Liver (tissue), 9 donors: ENCODE measurements around the gene CSDE1. TPM values are rescaled to one million over a fixed set of nuclear protein-coding genes. Genes with fewer than 3 reads are reported as not detected.
"Not testable (repeated sequence)": the region's sequence is repeated elsewhere in the genome, so short reads cannot be mapped to it uniquely, and the experiment has no call there.

Experiments used
- DNase-seq: peaks from one replicate; pipeline ENCODE4 v3.0.0-alpha.2; 2017; ENCODE audit warnings: low spot score
- H3K27ac ChIP-seq, 2 donors: one replicate each; pipeline ENCODE4 v1.7.0; 2013; ENCODE audit warnings: inconsistent platforms in 2 of 2, low read length in 2 of 2, control low read depth in 1 of 2, low read depth in 1 of 2, mild to moderate bottlenecking in 1 of 2
- H3K27me3 ChIP-seq, 4 donors: one replicate each; pipeline versions ENCODE4 v1.6.1 to v1.7.0; 2013; ENCODE audit warnings: low read length in 3 of 4, inconsistent platforms in 1 of 4, mild to moderate bottlenecking in 1 of 4, moderate library complexity in 1 of 4; ENCODE audit not compliant: control insufficient read depth in 4 of 4, insufficient read depth in 4 of 4
- H3K36me3 ChIP-seq, 4 donors: one replicate each; pipeline versions ENCODE4 v1.6.1 to v1.7.0; 2013; ENCODE audit warnings: low read length in 3 of 4, mild to moderate bottlenecking in 3 of 4, low read depth in 1 of 4, moderate library complexity in 1 of 4; ENCODE audit not compliant: control insufficient read depth in 4 of 4, insufficient read depth in 3 of 4
- H3K4me1 ChIP-seq, 4 donors: one replicate each; pipeline versions ENCODE4 v1.6.1 to v1.7.0; 2013; ENCODE audit warnings: low read length in 3 of 4, mild to moderate bottlenecking in 3 of 4, moderate library complexity in 1 of 4; ENCODE audit not compliant: control insufficient read depth in 4 of 4, insufficient read depth in 4 of 4
- H3K4me3 ChIP-seq, 3 donors: one replicate each; pipeline versions ENCODE4 v1.6.1 to v1.7.0; 2013; ENCODE audit warnings: low read length in 3 of 3, control low read depth in 1 of 3, low read depth in 1 of 3, mild to moderate bottlenecking in 1 of 3
- H3K9ac ChIP-seq, 2 donors: one replicate each; pipeline ENCODE4 v1.7.0; 2013; ENCODE audit warnings: low read length in 2 of 2, mild to moderate bottlenecking in 2 of 2, moderate library complexity in 2 of 2, control low read depth in 1 of 2, low read depth in 1 of 2
- H3K9me3 ChIP-seq, 4 donors: one replicate each; pipeline versions ENCODE4 v1.6.1 to v1.7.0; 2013; ENCODE audit warnings: low read length in 3 of 4; ENCODE audit not compliant: control insufficient read depth in 4 of 4
- ATF3 ChIP-seq: IDR thresholded peaks from 2 replicates; pipeline ENCODE4 v1.6.1; 2016; ENCODE audit warnings: antibody characterized with exemption
- EGR1 ChIP-seq, 2 donors: IDR thresholded peaks; 2 replicates each; pipeline ENCODE4 v1.6.1; 2016 to 2018; ENCODE audit warnings: antibody characterized with exemption in 2 of 2, low read depth in 2 of 2
- FOXA1 ChIP-seq: IDR thresholded peaks from 2 replicates; pipeline ENCODE4 v1.6.1; 2016; ENCODE audit warnings: antibody characterized with exemption
- FOXA2 ChIP-seq: IDR thresholded peaks from 2 replicates; pipeline ENCODE4 v1.6.1; 2016; ENCODE audit warnings: antibody characterized with exemption
- GABPA ChIP-seq, 2 donors: IDR thresholded peaks in 1 of 2; conservative IDR thresholded peaks in 1 of 2; 2 replicates each; pipeline ENCODE4 v1.6.1; 2016; ENCODE audit warnings: antibody characterized with exemption in 2 of 2, mild to moderate bottlenecking in 1 of 2, moderate library complexity in 1 of 2
- HNF4A ChIP-seq, 2 donors: conservative IDR thresholded peaks; 2 replicates each; pipeline ENCODE4 v1.6.1; 2016; ENCODE audit warnings: antibody characterized with exemption in 2 of 2, mild to moderate bottlenecking in 2 of 2
- HNF4G ChIP-seq: IDR thresholded peaks from 2 replicates; pipeline ENCODE4 v1.6.1; 2016; ENCODE audit warnings: antibody characterized with exemption
- JUND ChIP-seq, 2 donors: IDR thresholded peaks; 2 replicates each; pipeline ENCODE4 v1.6.1; 2016; ENCODE audit warnings: antibody characterized with exemption in 2 of 2
- NR2F2 ChIP-seq: IDR thresholded peaks from 2 replicates; pipeline ENCODE4 v1.6.1; 2016; ENCODE audit warnings: antibody characterized with exemption
- RAD21 ChIP-seq, 2 donors: IDR thresholded peaks; 2 replicates each; pipeline ENCODE4 v1.6.1; 2016; ENCODE audit warnings: antibody characterized with exemption in 2 of 2, mild to moderate bottlenecking in 2 of 2
- RXRA ChIP-seq, 2 donors: IDR thresholded peaks; 2 replicates each; pipeline ENCODE4 v1.6.1; 2017 to 2018; ENCODE audit warnings: antibody characterized with exemption in 2 of 2, mild to moderate bottlenecking in 1 of 2
- SP1 ChIP-seq: IDR thresholded peaks from 2 replicates; pipeline ENCODE4 v1.6.1; 2018; ENCODE audit warnings: antibody characterized with exemption, mild to moderate bottlenecking
- TAF1 ChIP-seq: conservative IDR thresholded peaks from 2 replicates; pipeline ENCODE4 v1.6.1; 2016; ENCODE audit warnings: antibody characterized with exemption, mild to moderate bottlenecking
- YY1 ChIP-seq: IDR thresholded peaks from 2 replicates; pipeline ENCODE4 v1.6.1; 2016; ENCODE audit warnings: antibody characterized with exemption, mild to moderate bottlenecking
- WGBS: extraction: QIAGEN DNeasy Blood & Tissue Kit; methylation state at CpG from one replicate; pipeline ENCODE4 v1.1.7; 2013; 5-methylcytosine and 5-hydroxymethylcytosine counted together
- polyA plus RNA-seq, 2 donors: library from polyadenylated mRNA; stranded (reverse) in 1 of 2; unstranded in 1 of 2; fragments of 200-250 nt in 1 of 2; fragments of >200 nt in 1 of 2; fragmentation: Nextera tagmentation in 1 of 2; extraction: Ambion mirVana in 1 of 2; gene quantifications; one replicate each; pipeline versions ENCODE4 v1.2.1 to v1.2.3, GENCODE V29; 2013 to 2015
- total RNA-seq, 2 donors: library from RNA; depleted of rRNA; stranded (reverse); fragments of >200 nt; gene quantifications; one replicate each; pipeline ENCODE4 v1.2.3, GENCODE V29; 2014
- TF ChIP-seq, protein P1 (sequence below): IDR thresholded peaks from 2 replicates; pipeline ENCODE4 v1.6.1; 2016; ENCODE audit warnings: antibody characterized with exemption, mild to moderate bottlenecking
- TF ChIP-seq, protein P2 (sequence below): fragments of 150-350 bp; IDR thresholded peaks from 2 replicates; pipeline ENCODE4 v1.5.1; 2017; ENCODE audit warnings: improper control_type of control experiment, low read depth, low read length; ENCODE audit not compliant: missing input control
- donor health status: healthy.
- donor health status: healthy.
- donor health status: healthy.
- donor health status: healthy.
- donor health status: healthy.

Gene CSDE1
- total and polyA plus RNA-seq, 4 donors: 63.7 to 376 (median 132) TPM

- no peak for DNase-seq
- H3K27ac ChIP-seq: peak overlapping the region; percentile 98
- peak overlapping the region; percentile 76 to 96 (median 88) for H3K4me3 ChIP-seq
- H3K9ac ChIP-seq: peak overlapping the region; percentile 96 to 98
- WGBS: 13% methylated on average over 14 of the region's 14 CpGs
- no peaks in the 10 kb centered on the region for H3K27me3 ChIP-seq
- H3K4me1 ChIP-seq: peaks cover 7 to 51% (median 46%) of the 10 kb centered on the region in 4 donors
- H3K9me3 ChIP-seq: no peaks in the 10 kb centered on the region
- TF ChIP-seq SP1: no peak
- H3K36me3 ChIP-seq: no peaks in the 10 kb centered on the region
Measured at GRCh38 chr1:114756009-114756892, 1.5 kb downstream of the CSDE1 start.

- Histone ChIP-seq H3K27ac (peak overlapping the region; percentile 98), H3K4me3 (peak overlapping the region; percentile 49 to 88 (median 76)), H3K36me3 (no peaks in the 10 kb centered on the region), H3K4me1 (peaks cover 7 to 58% (median 50%) of the 10 kb centered on the region in 4 donors), H3K27me3 (no peaks in the 10 kb centered on the region), H3K9me3 (no peaks in the 10 kb centered on the region), H3K9ac (peak overlapping the region in 1 of 2 donors; percentile 59)
- 48% methylated on average over 7 of the region's 7 CpGs for WGBS
- no peak for DNase-seq
- TF ChIP-seq YY1: no peak
- TF ChIP-seq RXRA (IDR thresholded peaks at IDR 0.05): no peak
- TF ChIP-seq HNF4G: no peak
Measured at GRCh38 chr1:114755006-114755931, 2.5 kb downstream of the CSDE1 start.

- DNase-seq, H3K27me3 ChIP-seq, H3K4me3 ChIP-seq, H3K27ac ChIP-seq, H3K9ac ChIP-seq, H3K9me3 ChIP-seq: not testable (repeated sequence)
- H3K36me3 ChIP-seq: peaks cover 0 to 14% (median 8%) of the 10 kb centered on the region in 4 donors
- 82% methylated on average over 6 of the region's 6 CpGs for WGBS
- H3K4me1 ChIP-seq: peaks cover 7 to 68% (median 55%) of the 10 kb centered on the region in 4 donors
Measured at GRCh38 chr1:114753702-114754101, 4.1 kb downstream of the CSDE1 start.

DNA sequence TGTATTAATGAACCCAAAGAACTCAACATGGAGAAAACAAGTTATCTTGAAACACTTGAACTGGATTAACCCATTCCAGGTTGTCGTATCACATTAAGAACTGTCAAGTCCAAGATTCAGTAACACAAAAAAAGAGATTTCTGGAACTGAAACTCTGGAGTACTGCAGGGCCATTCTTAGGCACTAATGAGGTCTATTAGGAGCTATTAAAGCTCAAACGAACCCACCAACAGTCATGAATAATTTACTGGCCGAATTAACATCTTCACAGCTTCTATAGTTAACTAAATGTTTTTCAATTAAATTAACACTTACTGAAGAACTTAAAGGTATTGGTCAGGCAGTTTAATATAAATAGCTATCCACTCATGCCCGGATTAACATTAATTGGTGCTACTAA is 4.6 kb downstream of the CSDE1 start:
- WGBS: 76% methylated on average over 4 of the region's 4 CpGs
- Histone ChIP-seq H3K4me1 (peaks cover 7 to 64% (median 59%) of the 10 kb centered on the region in 4 donors), H3K27ac (no peak overlapping the region), H3K9me3 (no peaks in the 10 kb centered on the region), H3K4me3 (no peak overlapping the region), H3K27me3 (no peaks in the 10 kb centered on the region), H3K36me3 (peaks cover 0 to 14% (median 9%) of the 10 kb centered on the region in 4 donors), H3K9ac (no peak overlapping the region)
- no peak for DNase-seq
- TF ChIP-seq RAD21 (IDR thresholded peaks at IDR 0.05) (no peak), HNF4A (conservative IDR thresholded peaks at IDR 0.05) (no peak), ATF3 (no peak), FOXA2 (no peak), RXRA (IDR thresholded peaks at IDR 0.05) (no peak), GABPA (IDR thresholded peaks at IDR 0.05 in 1 of 2, conservative IDR thresholded peaks at IDR 0.05 in 1 of 2) (no peak), JUND (IDR thresholded peaks at IDR 0.05) (no peak), TAF1 (no peak), FOXA1 (no peak), SP1 (no peak), EGR1 (IDR thresholded peaks at IDR 0.05; ENCODE audit: low read depth in 2 of 2) (no peak), NR2F2 (no peak), HNF4G (no peak)
- TF ChIP-seq, protein P1, sequence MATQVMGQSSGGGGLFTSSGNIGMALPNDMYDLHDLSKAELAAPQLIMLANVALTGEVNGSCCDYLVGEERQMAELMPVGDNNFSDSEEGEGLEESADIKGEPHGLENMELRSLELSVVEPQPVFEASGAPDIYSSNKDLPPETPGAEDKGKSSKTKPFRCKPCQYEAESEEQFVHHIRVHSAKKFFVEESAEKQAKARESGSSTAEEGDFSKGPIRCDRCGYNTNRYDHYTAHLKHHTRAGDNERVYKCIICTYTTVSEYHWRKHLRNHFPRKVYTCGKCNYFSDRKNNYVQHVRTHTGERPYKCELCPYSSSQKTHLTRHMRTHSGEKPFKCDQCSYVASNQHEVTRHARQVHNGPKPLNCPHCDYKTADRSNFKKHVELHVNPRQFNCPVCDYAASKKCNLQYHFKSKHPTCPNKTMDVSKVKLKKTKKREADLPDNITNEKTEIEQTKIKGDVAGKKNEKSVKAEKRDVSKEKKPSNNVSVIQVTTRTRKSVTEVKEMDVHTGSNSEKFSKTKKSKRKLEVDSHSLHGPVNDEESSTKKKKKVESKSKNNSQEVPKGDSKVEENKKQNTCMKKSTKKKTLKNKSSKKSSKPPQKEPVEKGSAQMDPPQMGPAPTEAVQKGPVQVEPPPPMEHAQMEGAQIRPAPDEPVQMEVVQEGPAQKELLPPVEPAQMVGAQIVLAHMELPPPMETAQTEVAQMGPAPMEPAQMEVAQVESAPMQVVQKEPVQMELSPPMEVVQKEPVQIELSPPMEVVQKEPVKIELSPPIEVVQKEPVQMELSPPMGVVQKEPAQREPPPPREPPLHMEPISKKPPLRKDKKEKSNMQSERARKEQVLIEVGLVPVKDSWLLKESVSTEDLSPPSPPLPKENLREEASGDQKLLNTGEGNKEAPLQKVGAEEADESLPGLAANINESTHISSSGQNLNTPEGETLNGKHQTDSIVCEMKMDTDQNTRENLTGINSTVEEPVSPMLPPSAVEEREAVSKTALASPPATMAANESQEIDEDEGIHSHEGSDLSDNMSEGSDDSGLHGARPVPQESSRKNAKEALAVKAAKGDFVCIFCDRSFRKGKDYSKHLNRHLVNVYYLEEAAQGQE: no peak
- TF ChIP-seq, protein P2, sequence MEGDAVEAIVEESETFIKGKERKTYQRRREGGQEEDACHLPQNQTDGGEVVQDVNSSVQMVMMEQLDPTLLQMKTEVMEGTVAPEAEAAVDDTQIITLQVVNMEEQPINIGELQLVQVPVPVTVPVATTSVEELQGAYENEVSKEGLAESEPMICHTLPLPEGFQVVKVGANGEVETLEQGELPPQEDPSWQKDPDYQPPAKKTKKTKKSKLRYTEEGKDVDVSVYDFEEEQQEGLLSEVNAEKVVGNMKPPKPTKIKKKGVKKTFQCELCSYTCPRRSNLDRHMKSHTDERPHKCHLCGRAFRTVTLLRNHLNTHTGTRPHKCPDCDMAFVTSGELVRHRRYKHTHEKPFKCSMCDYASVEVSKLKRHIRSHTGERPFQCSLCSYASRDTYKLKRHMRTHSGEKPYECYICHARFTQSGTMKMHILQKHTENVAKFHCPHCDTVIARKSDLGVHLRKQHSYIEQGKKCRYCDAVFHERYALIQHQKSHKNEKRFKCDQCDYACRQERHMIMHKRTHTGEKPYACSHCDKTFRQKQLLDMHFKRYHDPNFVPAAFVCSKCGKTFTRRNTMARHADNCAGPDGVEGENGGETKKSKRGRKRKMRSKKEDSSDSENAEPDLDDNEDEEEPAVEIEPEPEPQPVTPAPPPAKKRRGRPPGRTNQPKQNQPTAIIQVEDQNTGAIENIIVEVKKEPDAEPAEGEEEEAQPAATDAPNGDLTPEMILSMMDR: no peak
